NCI-H82 (cell line): Measurements from ENCODE around the gene UGGT2.
"Not testable (repeated sequence)": the region's sequence is repeated elsewhere in the genome, so short reads cannot be mapped to it uniquely, and the experiment has no call there.

ENCODE experiments used
- DNase-seq: peaks from one replicate; lab custom pipeline; 2025; lab: John Stamatoyannopoulos, UW

UGGT2 gene

GRCh38 chr13:95893861-95894260 is 159.3 kb downstream of the UGGT2 start:
- no peak for DNase-seq

- DNase-seq: no peak
Observed at GRCh38 chr13:95882121-95882520, 171.1 kb downstream of the UGGT2 start.

DNA sequence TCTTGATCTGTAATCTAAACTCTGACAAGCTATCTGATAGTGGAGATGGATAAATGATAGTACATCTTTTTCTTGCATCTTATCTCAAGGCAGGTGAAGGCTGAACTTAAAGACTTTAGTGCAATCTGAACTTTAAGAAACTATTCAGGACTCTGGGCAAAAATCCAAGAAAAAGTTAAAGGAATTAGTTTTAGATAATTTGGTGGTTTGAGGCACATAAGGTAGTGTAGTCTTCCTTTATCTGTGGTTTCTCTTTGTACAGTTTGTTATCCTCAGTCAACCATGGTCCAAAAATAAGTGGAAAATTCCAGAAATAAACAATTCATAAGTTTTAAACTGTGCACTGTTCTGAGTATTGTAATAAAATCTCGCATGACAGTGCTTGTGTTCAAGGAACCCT is 172.9 kb downstream of the UGGT2 start:
- DNase-seq: no peak

DNA sequence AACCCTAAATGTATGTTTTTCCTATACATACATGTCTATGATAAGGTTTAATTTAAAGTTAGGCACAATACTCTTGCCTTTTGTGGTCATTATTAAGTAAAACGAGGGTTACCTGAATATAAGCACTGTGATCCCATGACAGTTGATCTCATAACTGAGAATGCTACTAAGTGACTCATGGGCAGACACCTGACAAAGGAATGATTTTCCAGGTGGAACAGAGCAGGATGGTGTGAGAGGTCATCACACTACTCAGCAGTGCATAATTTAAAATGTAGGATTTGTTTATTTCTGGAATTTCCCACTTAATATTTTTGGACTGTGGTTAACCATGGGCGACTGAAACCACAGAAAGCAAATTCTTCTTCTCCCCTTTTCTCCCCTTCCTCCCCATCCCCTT is 178.9 kb downstream of the UGGT2 start:
- no peak for DNase-seq

DNA sequence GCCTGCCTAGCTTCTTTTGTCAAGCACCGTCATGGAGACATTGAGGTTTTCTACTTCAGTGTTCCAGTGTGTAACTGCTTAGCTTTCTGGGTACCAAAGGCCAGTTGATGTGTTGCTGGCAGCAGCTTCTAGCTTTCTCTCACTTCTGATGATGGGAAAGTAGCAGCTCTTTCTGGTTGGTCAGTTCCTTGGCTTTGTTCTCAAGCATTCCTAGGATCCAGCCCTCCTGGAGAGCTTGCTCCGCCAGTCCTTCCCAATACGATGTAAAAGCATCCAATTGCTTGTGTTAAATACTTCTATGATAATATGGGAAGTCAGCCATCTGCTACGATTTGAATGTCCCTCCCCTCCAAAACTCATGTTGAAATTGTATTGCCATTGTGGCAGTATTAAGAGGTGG is 182.8 kb downstream of the UGGT2 start:
- no peak for DNase-seq

- no peak for DNase-seq
Observed at GRCh38 chr13:95865080-95865615, 188.1 kb downstream of the UGGT2 start.

GRCh38 chr13:95862408-95862807 is 190.8 kb downstream of the UGGT2 start:
- DNase-seq: no peak

- no peak for DNase-seq
Observed at GRCh38 chr13:95861296-95861695, 191.9 kb downstream of the UGGT2 start.

DNA sequence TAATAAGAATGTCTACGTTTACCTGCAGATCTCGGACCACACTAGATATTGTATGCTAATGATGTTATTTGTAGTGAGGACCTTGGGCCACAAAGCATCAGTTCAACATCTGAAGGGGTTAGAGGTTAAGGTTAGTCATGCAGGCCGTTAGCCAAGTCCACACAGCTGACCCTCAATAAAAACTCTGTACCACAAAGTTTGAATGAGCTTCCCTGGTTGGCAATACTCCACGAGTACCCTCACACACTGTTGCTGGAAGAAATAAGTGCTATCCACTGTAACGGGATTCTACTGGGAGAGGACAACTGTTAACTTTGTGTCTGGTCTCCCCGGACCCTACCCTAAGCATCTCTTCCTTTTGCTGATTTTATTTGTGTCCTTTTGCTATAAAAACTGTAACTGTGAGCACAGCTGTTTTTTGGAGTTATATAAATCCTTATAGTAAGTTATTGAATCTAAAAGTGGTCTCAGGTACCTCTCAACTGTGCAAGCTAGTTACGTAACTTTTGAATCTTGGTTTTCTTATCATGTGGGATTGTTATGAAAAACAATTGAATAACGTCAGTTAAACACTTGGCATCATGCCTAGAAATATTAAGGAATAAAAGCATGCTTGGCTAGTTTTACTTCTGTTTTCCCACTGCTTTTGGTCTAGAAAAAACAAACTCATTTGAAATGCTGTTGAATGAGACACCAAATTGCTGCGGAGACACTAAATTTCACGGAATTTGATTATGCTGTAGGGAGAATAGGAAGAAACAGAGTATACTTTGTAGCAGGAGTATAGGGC is 194.7 kb downstream of the UGGT2 start:
- no peak for DNase-seq

GRCh38 chr13:95845656-95846055 is 207.5 kb downstream of the UGGT2 start:
- DNase-seq: not testable (repeated sequence)

DNA sequence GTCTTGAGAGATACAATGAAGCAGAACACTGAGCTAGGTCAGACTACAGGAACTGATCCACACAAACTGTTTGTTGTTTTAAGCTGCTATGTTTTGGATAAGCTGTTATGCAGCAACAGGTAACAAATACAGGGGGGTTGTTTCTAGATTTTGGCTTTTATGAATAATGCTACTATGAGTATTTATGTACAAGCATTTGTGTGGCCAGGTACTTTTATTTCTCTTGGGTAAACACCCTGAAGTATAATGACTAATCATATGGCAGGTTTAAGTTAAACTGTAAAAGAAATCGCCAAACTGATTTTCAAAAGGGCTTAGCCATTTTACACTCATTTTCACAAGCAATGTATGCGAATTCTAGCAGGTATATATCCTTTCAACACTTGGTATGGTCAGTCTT is 210.3 kb downstream of the UGGT2 start:
- DNase-seq: no peak

GRCh38 chr13:95841894-95842293 is 211.3 kb downstream of the UGGT2 start:
- no peak for DNase-seq

GRCh38 chr13:95834134-95834765 is 219.0 kb downstream of the UGGT2 start:
- DNase-seq: peak; percentile 88

GRCh38 chr13:95833719-95834118 is 219.5 kb downstream of the UGGT2 start:
- DNase-seq: peak; percentile 27

DNA sequence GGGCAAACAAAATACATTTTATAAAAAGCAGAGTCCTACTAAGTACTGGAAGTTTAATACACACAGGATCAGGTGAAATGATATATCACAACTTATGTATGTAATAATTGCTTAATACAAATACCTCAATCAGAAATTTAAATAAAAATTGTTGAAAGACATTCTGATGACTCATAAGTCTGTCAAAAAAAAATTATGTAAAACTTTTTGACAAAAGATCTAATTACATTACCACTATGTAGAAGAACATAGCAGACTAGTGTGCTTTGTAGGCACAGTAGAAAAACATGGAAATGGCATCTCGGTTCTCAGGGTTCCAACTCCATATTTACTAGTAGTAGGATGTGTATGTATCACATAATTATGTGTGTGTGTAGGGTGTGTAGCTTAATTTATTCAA is 220.1 kb downstream of the UGGT2 start:
- no peak for DNase-seq

GRCh38 chr13:95822303-95822702 is 230.9 kb downstream of the UGGT2 start:
- no peak for DNase-seq

GRCh38 chr13:95814495-95814894 is 238.7 kb downstream of the UGGT2 start:
- DNase-seq: no peak

- DNase-seq: no peak
Observed at GRCh38 chr13:95813139-95813538, 240.1 kb downstream of the UGGT2 start.

GRCh38 chr13:95809429-95809828 is 243.8 kb downstream of the UGGT2 start:
- DNase-seq: no peak

DNA sequence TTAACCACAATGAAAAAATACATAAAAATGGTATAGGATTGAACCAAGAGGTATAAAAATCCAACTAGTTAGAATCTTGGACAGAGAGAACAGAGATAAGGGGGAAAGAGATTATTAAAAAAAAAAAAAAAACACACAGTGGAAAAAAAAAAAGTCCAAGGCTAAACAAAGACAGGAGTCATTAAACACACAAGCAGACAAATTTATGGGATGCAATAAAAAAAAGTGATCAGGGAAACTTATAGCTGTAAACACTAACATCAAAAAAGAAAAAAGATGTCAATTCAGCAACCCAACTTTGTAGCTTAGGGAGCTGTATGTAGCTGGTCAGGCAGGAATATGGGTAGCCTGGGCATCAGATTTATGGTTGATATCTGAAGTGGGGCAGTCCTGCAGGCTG is 247.3 kb downstream of the UGGT2 start:
- no peak for DNase-seq

DNA sequence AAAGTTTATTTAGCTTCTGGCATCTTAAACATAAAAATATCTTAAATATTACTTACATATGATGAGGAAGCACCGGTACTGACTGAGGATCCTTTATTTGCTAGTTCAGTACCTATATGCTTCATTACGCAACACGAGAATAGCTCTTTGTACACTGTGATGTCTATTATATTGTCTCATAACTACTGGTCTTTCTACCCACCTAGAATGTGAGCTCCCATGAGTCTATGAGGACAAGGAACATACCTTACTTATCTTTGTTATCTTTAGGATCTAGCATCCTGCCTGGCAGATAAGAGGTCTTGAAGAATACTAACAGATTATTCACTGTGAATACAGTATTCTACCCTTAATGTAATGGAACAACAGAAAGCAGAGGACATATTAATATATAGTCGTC is 251.4 kb downstream of the UGGT2 start:
- no peak for DNase-seq

DNA sequence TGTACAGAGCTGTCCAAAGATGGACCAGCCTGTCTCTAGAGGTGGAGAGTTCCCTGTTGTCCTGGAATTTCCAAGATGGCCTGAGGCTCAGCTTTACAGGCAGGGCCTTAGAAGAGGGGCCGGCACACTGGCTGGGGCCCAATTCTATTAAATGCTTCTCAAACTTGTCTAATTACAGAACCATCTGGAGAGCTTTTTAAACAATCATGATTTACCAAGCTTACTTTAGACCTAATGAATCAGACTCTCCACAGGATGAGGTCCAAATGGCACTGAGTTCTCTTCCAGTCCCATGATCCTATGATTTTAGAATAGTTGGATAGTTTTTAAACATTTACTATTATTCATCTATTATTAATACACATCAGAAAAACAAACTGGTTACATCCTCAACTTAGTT is 252.8 kb downstream of the UGGT2 start:
- DNase-seq: peak; percentile 66

- no peak for DNase-seq
Observed at GRCh38 chr13:95797016-95797415, 256.2 kb downstream of the UGGT2 start.

DNA sequence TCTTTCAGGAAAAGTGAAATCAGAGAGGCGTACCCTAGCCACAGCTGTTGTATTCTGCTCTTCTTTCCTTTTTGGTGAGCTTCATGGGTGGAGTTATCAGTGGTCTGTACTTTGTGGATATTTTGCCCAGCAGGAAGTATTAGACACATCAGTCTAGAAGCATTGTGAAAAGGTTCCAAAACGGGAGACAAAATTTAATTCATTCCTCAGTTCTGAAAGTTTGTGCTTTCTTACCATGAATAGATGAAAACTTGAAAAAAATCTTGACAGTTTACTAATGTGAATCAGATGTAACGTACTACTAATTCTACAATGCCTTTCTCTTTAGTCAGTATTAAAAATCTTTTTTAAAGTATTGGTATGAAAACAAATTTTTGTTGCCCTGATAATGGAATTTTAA is 259.4 kb downstream of the UGGT2 start:
- DNase-seq: no peak
